ENCODE measurements around the gene CHPF.

Gene CHPF

DNA sequence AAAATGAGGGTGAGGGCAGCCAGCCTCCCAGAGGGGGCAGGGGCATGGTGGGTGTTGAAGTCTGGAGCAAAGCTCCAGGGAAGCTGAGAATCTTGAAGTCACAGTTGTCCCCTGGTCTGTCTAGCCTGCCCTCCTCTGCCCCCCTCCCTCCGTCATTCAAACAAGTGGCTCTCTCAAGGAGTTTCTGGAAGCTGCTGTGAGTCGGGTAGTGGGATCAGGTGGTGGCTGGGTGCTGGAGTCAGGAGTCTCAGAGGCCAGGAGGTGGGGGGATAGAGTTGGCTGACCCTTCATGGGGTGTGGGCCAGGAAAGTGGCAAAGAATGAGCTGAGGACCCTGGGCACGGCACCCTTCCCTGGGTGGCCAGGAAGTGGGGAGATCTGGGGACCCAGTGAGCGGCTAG, 29.8 kb downstream of the CHPF start:
- H3K27ac ChIP-seq (replicated peaks) = no peak overlapping the region
- no peak for DNase-seq (ENCODE audit: low read depth in 1 of 2, low spot score in 1 of 2)
- H3K27me3 ChIP-seq (ENCODE audit: insufficient read depth, poor library complexity, severe bottlenecking) = peaks cover 71% of the 10 kb centered on the region
- no peak for TF ChIP-seq POLR2AphosphoS5 (IDR thresholded peaks at IDR 0.05; ENCODE audit: low read depth)
- TF ChIP-seq, protein P1, sequence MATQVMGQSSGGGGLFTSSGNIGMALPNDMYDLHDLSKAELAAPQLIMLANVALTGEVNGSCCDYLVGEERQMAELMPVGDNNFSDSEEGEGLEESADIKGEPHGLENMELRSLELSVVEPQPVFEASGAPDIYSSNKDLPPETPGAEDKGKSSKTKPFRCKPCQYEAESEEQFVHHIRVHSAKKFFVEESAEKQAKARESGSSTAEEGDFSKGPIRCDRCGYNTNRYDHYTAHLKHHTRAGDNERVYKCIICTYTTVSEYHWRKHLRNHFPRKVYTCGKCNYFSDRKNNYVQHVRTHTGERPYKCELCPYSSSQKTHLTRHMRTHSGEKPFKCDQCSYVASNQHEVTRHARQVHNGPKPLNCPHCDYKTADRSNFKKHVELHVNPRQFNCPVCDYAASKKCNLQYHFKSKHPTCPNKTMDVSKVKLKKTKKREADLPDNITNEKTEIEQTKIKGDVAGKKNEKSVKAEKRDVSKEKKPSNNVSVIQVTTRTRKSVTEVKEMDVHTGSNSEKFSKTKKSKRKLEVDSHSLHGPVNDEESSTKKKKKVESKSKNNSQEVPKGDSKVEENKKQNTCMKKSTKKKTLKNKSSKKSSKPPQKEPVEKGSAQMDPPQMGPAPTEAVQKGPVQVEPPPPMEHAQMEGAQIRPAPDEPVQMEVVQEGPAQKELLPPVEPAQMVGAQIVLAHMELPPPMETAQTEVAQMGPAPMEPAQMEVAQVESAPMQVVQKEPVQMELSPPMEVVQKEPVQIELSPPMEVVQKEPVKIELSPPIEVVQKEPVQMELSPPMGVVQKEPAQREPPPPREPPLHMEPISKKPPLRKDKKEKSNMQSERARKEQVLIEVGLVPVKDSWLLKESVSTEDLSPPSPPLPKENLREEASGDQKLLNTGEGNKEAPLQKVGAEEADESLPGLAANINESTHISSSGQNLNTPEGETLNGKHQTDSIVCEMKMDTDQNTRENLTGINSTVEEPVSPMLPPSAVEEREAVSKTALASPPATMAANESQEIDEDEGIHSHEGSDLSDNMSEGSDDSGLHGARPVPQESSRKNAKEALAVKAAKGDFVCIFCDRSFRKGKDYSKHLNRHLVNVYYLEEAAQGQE (IDR thresholded peaks at IDR 0.05; ENCODE audit: insufficient replicate concordance, low read depth) = no peak
- TF ChIP-seq SPI1 (IDR thresholded peaks at IDR 0.05; ENCODE audit: borderline replicate concordance, low read depth) = no peak
- no peak for TF ChIP-seq GABPA (IDR thresholded peaks at IDR 0.05; ENCODE audit: low read depth)
- TF ChIP-seq, protein P2, sequence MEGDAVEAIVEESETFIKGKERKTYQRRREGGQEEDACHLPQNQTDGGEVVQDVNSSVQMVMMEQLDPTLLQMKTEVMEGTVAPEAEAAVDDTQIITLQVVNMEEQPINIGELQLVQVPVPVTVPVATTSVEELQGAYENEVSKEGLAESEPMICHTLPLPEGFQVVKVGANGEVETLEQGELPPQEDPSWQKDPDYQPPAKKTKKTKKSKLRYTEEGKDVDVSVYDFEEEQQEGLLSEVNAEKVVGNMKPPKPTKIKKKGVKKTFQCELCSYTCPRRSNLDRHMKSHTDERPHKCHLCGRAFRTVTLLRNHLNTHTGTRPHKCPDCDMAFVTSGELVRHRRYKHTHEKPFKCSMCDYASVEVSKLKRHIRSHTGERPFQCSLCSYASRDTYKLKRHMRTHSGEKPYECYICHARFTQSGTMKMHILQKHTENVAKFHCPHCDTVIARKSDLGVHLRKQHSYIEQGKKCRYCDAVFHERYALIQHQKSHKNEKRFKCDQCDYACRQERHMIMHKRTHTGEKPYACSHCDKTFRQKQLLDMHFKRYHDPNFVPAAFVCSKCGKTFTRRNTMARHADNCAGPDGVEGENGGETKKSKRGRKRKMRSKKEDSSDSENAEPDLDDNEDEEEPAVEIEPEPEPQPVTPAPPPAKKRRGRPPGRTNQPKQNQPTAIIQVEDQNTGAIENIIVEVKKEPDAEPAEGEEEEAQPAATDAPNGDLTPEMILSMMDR (IDR thresholded peaks at IDR 0.05; ENCODE audit: insufficient read depth, low read length) = no peak
- H3K4me3 ChIP-seq (replicated peaks; ENCODE audit: insufficient read depth, low read length) = no peak overlapping the region

- H3K27me3 ChIP-seq (ENCODE audit: insufficient read depth, poor library complexity, severe bottlenecking) = peaks cover 62% of the 10 kb centered on the region
- no peak for DNase-seq (ENCODE audit: low read depth in 1 of 2, low spot score in 1 of 2)
- TF ChIP-seq, protein P1 (IDR thresholded peaks at IDR 0.05; ENCODE audit: insufficient replicate concordance, low read depth) = no peak
- no peak for TF ChIP-seq SPI1 (IDR thresholded peaks at IDR 0.05; ENCODE audit: borderline replicate concordance, low read depth)
- no peak for TF ChIP-seq GABPA (IDR thresholded peaks at IDR 0.05; ENCODE audit: low read depth)
- TF ChIP-seq, protein P2 (IDR thresholded peaks at IDR 0.05; ENCODE audit: insufficient read depth, low read length) = no peak
- TF ChIP-seq POLR2AphosphoS5 (IDR thresholded peaks at IDR 0.05; ENCODE audit: low read depth) = no peak
- H3K4me3 ChIP-seq (replicated peaks; ENCODE audit: insufficient read depth, low read length) = no peak overlapping the region
- H3K27ac ChIP-seq (replicated peaks) = no peak overlapping the region
Measured at GRCh38 chr2:219512524-219513216, 30.9 kb downstream of the CHPF start.

GRCh38 chr2:219511547-219512325, 31.9 kb downstream of the CHPF start:
- Histone ChIP-seq H3K27ac (replicated peaks) (no peak overlapping the region), H3K4me3 (replicated peaks; ENCODE audit: insufficient read depth, low read length) (no peak overlapping the region), H3K27me3 (ENCODE audit: insufficient read depth, poor library complexity, severe bottlenecking) (peaks cover 57% of the 10 kb centered on the region)
- TF ChIP-seq GABPA (IDR thresholded peaks at IDR 0.05; ENCODE audit: low read depth) (no peak), SPI1 (IDR thresholded peaks at IDR 0.05; ENCODE audit: borderline replicate concordance, low read depth) (no peak), POLR2AphosphoS5 (IDR thresholded peaks at IDR 0.05; ENCODE audit: low read depth) (no peak)
- TF ChIP-seq, protein P1 (IDR thresholded peaks at IDR 0.05; ENCODE audit: insufficient replicate concordance, low read depth) = no peak
- DNase-seq (ENCODE audit: low read depth in 1 of 2, low spot score in 1 of 2) = no peak

Data from HL-60 (cell line).